ENCODE measurements around the gene PNPLA7.
"Not testable (repeated sequence)": the region's sequence is repeated elsewhere in the genome, so short reads cannot be mapped to it uniquely, and the experiment has no call there.

PNPLA7 gene

DNA sequence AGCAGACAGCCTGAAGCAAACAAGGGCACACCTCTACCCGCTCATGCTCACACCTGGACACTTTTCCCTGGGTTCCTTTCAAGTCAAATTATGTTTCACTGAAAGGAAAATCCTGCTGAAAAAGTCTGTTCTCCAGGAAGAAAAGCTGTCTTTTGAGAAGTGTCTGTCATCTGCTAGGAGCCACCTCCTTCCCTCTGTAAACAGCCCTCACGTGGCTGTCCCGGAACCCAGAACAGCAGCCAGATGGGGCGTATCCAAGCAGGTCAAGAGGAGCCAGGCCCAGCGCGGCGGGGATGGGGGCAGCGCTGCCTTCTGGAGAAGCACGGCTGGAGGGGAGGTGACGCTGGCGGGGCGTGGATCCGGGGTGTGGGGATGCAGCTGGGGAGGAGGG is at the start of gene PNPLA7:
Gene PNPLA7 (minus strand): TSS at position 172 of the 391 bp plus-strand sequence. CDS start 205 bp downstream, outside the sequence.
- DNase-seq, result peak; percentile 82

DNA sequence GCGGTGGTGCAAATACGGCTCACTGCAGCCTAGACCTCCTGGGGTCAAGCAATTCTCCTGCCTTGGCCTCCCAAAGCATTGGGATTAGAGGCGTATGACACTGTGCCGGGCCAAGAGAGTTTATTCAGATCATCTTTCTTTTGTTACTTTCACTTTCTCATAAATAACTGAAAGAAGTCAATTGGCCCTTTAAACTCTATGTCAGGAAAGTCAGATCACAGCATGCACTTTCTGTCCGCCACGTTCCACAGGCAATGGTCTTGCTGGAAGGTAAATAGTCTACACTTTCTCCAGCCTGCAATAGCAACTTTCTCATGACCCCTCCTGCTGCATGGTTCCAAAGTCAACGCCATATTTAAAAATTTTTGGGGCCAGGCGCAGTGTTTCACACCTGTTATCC is 48.7 kb upstream of the PNPLA7 start:
- no peak for DNase-seq

DNA sequence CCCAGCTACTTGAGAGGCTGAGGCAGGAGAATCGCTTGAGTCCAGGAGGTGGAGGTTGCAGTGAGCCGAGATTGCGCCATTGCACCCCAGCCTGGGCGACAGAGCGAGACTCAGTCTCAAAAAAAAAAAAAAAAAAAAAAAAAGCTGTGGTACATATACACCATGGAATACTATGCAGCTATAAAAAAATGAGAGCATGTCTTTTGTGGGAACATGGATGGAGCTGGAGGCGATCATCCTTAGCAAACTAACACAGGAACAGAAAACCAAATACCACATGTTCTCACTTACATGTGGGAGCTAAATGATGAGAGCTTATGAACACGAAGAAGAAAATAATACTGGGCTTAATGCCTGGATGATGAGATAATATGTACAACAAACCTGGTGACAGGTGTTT is 46.4 kb upstream of the PNPLA7 start:
- DNase-seq, result not testable (repeated sequence)

DNA sequence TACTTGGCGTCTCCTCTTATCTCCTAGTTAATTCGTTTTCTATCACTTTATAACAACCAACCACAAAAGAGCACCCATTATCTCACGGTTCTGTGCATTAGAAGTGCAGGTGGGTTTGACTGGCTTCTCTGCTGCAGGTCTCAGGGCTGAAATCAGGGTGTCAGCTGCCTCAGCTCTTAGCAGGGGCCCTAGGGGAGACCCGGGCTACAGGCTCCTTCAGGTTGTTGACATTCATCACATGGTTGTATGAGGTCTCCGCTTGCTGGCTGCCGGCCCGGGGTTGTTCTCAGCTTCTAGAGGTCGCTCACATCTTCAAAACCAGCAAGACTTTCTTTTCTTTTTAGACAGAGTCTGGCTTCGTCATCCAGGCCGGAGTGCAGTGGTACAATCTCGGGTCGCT is 43.0 kb upstream of the PNPLA7 start:
- DNase-seq, result no peak

DNA sequence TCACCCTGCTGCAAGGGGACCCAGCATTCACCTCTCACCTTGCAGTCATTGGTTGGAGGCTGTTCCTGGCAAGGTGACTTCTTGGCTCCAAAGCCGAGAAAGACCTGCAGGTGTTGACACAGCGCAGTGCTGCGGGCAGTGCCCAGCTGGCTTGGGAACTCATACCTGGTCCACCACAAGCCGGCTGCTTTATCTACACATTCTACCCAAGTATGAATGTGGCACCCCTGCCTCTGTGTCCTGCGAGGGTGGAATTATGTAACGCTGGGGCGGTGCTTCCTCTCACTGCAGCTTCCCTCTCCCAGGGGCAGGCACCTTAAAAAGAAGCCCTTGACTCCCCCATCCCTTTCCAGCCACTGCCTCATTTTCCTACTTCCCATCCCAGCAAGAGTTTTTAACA is 42.6 kb upstream of the PNPLA7 start:
- DNase-seq, result no peak

DNA sequence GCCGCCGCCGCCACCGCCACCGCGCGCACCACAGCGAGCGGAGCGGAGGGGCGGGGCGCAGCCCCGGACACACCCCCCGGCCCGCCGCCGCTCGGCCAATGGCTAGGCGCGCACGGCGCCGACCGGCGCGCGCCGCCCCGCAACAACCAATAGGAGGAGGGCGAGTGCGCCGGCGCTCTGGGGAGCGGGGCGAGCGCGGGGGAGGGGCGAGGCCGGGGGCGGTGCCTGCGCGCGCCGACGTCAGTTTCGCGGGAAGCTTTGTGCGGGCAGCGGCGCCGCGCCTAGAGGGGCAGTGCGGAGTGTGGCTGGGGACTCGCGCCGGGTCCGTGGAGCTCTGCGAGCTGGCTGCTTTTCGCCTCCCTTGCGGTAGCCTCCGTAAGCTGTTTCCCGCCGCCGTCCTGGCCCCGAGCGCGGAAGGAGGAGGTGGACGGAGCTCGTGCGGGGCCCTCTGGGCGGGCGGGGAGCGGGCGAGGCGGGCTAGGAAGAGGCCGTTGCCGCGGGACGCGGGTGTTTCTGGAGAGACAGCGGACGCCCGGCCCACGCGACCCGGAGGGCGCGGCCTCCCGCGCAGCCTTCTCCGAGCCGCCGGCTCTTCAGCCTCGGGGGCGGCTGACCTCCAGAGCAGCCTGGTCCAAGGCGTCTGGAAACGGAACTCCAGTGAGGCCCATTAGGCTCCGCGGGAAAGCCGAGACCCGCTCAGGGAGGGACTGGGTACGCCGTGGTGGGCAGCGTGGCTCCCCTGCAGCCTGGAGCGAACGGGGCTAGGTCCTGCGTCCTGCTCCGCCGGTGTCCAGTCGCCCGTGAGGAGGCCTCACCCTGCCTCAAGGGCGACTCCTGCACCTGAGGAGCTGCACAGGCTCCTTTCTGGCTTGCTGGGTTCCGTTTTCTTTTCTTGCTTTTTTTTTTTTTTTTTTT is 40.5 kb upstream of the PNPLA7 start, which contains the start of gene ZMYND19:
Gene ZMYND19 (minus strand): TSS at position 44 of the 915 bp plus-strand sequence. CDS start 249 bp downstream, outside the sequence.
- peak; percentile 93 for DNase-seq

DNA sequence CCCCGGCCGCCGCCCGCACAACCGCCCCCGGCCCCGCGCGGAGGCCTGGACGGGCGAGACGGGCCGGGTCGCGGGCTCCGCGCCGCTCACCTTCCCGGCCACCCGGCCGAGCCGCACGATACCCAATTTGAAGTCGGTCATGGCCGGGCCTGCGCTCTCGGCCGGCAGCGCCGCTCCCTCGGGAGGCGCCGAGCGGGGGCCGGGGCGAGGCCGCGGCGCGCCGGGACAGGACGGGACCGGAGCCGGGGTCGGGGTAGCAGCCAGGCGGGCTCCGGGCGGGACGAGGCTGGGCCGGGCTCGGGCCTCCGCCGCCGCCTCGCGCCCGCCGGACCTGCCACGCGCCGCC is 39.9 kb upstream of the PNPLA7 start:
- DNase-seq, result no peak

DNA sequence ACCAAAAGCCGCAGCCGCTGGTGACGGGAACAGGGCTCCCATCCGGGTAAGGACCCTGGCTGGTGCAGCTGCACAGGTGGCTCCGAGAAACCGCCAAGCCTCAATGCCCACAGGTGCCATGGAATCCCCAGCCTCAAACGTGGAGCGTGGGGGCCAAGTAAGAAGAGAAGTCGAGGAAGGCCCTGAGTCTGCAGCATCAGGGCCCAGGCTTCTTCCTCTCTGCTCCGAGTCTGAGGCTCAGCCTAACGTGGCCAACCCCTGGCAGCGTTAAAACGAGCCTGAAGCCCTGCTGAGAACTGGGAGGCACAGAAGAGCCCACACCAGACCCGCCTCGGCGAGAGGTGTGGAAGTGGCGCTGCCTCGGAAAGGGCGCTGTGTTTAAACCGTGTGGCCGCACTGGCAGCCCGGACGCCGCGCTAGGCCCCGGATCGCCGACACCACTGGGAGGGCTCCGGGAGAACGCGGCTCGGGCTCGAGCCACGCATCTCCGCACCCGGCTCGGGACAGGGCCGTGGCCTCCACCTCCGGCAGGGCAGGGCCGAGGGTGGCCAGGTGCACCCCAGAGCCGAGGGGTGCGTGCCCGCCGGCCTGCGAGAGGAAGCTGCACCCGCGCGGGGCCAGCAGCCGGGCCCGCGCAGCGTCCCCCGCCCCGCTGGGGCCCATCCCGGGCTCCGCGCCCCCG is 39.4 kb upstream of the PNPLA7 start:
- DNase-seq, result no peak

DNA sequence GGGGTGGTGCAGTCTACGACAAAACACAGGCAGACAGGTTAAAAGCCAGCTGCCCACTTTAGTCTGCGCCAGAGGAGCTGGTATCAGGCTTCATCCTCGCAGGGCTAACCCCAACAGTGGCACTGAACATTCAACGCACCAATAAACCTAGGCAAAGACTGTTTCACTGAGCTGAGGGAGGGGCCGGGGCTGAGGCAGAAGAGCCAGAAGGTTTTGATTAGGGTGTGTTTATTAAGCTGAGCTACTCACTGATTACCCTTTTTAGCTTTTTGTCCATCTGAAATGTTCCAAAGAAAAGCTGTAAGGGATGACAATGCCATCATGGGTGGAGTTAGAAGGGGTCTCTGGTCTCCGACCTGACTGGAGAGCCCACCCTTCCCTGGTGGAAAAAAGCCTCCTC is 38.7 kb upstream of the PNPLA7 start:
- DNase-seq, result no peak

DNA sequence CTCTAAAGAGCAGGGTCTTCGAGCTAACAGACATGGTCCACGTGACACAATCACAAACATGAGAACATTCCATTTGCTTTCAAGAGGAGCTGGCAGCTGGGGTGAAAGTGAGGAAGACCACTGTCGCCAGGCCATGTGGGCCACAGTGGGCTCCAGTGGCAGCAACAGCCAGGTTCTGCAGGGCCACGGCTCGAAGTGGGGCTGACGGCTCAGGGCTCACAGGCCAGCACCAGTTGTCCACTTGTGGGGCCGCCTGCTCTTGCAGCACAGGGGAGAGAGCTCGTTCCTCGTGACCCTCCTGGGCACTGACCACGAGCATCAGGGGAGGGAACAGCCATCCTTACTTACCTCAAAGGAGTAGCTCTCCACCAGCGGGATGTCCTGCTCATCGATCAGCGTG is 38.1 kb upstream of the PNPLA7 start:
- no peak for DNase-seq

DNA sequence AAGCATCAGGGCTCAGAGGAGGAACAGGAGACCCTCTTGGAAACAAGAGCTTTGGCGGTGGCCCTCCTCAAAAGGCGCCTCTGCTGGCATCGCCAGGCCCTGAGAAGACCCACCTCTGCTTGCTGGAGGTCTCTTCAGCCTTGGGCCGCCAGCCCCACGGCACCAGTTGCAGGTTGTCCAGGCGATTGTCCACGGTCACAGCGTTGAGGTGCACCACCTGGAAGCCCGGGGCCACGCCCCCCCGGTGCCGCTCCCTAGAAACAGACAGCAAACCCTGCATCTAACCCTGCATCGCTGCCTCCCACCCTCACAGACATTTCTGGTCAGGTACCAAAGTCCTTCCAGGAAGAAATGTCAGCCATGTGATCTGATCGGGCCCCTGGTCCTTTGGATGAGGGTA is 36.7 kb upstream of the PNPLA7 start:
- DNase-seq, result no peak

DNA sequence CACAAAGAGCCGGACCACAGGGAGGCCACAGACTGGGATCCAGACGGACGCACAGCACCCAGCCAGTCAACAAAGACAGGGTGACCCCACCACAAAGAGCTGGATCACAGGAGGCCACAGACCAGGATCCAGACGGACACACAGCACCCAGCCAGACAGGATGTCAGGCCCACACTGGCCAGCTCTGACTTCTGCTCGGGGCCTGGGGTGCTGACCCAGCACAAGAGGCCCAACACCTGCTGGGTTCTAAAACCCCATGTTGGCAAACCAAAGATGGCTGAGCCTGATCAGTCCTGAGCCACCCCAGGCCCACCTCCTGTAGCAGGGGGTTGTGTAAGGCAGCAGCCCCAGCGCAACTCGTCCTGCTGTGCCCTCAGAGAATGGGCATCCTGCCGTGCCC is 33.8 kb upstream of the PNPLA7 start:
- no peak for DNase-seq

DNA sequence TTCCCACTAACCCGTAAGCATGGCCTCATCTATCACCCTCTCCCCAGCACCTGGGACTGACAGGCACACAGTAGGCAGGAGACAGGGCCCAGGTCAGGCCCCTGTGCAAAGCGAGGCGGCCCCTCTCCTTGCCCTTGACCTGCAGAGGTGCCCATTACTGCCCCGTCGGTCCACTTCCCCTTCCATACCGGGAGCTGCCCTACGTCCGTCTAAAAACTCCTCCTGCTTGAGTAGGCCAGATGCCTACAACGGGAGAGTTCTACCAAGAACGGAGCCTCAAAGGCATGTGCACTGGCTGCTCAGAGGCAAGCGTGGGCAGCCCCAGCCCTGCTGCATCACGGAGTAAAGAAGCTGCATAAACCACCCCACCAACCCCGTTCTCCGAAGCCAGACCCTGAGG is 33.1 kb upstream of the PNPLA7 start:
- no peak for DNase-seq

DNA sequence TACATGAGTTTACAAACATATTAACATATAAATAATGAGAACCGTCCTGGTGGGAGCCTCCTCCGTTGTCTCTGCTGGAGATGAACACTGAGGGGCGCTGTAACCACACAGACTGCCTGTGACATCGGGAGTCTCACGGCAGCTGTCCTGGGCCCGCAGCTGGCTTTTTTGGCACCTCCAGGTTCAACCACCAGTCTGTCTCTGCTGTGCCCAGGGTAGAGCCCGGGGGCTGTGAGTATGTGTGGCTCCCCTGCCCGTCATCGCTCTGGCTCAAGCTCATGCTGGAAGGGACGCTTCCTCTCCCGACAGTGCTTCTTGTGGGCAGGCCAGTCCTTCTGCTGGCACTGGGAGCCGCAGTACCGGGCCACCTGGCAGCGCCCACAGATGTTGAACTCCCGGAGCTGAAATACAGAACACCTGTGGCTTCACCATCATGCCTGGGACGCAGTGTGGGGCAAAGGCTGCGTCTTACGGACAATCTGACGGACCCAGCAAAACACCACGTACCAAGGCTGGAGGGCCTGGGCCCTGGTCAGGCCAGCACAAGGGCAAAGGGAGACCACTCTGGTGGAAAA is 32.2 kb upstream of the PNPLA7 start:
- no peak for DNase-seq

DNA sequence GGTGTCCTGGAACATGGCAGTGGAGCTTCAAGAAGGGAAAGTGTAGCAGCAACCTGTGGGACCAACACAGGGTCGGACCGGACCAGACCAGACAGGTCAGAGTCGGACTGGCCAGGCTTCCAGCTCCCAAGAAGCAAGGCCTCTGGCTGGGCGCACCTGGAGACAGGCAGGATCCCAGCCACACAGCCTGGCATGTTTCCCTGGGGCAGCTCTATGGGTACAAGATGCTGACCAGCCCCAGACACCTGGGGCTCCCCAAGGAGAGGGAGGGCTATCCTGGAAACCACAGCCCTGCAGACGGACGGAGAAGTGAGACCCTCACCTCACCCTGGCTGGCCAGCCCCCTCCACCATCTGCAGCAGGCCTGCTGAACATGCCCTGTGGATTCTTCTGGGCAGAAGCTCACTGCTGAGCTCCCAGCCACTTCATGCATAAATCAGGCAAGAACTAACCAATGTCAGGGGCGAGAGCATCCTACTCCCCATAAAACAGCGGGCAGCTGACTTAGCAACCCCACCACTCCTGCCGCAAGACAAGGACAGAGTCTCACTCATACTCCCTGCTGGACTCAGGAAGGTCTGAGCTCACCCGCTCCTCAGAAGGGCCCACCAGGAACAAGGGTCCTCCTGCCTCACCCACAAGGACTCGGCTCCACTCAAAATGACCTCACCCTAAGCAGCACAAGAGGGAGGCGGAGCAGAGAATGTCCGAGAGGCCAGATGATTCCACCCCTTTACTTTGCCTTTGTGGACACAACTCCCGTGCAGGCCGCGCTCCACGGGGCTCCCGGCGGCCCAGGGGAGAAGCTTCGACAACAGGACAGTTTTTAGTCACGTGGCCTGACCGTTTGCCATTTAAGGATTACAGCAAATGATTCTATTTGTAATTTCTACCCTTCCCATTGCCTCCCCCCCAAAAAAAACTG is 31.4 kb upstream of the PNPLA7 start:
- DNase-seq, result no peak

DNA sequence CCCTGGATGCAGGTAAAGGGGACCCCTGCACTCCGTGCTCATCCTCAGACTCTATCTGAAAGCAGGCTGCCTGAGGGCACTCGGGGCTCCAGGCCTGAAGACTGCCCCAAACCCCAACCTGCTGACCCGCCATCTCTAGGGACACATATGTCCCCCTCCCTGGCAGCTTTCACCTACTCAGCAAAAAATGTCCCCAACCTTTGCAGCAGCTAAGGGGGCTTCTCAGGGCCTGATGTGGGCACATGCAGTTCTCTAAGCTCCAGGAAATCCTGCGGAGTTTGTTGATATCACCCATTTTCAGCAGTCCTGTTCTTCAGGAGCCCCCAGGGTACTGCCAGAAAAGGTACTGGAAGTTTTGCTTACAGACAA is 30.7 kb upstream of the PNPLA7 start:
- DNase-seq, result no peak

DNA sequence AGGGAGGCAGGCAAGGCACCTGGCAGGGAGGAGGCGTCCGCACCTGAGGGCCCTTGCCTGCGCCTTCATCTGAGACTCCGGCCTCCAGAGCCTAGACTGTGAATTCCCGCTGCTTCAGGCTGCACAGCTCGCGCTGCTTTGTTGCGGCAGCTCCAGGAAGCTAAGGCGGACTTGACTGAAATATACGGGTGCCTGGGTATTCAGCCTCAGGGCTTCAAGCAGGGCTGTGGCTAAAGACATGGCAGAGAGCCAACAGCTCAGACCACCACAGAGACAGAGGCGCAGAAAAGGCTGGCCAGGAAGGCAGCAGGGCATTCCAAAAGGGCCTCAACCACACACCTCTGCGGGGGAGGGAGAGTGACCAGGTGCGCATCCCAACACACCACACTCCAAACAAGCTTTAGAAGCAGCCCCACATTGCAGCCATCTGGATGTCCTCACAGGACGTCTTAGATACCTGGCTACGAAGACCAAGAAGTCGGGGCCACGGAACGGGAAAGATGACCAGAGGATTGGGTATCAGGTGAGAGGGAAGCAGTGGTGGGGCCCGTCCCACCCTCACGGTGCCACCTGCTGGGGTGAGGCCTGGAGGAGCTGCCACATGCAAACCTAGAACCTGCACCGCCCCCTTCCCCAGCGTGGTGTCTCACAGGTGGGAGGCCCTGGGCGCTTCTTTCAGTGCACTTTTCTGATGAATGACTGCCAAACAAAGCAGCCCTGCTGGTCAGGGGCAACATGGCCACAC is 30.2 kb upstream of the PNPLA7 start:
- no peak for DNase-seq

DNA sequence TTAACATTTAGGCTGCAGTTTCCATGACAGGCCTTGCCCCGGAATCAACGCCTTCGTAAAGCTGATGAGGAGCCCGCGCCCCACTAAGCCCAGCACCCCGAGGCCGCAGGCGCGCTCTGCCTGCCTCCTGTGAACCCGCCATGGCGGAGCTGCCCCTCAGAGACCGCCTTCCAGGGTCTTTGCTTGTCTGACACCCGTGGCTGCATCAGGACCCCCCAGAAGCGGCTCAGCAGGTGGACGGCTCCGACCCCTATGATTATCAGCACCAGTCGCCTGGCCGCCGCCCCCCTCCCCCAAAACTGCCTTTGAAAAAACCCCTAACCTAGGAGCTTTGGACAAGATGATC is 29.0 kb upstream of the PNPLA7 start:
- peak; percentile 48 for DNase-seq

DNA sequence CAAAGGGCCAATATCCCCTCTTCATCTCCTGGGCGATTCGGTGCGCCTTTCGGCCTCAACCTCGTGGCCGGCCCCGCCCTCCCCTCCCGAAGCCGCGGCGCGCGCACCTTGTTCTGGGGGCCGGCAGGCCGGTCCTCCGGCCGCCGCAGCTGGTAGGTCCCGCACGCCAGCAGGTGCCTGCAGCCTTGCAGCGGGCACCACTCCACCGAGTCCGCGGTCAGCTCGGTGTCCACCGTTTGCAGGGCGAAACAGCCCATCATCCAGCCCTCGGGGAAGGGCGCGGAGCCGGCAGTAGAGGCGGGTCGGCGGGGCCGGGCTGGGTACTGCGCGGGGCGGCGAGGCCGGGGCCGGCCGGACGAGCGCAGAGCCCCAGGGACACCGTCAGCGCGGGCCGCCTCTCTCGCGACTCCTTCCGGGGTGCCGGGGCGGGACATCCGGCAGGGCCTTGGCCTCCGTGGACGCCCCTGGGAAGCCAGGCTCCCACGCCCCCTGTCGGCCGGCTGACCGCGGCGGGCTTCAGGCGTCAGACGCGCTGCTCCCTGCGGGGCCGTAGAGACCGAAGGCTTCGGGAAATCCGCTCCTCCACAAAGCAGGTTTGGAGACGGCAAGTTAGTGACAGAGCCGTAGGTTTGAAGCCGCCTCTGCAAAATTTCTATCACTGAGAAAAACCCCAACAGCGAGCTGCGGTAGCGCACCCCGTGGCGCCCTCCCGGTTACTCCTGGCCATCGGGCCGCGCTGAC is 28.5 kb upstream of the PNPLA7 start, which contains the start of gene DPH7:
Gene DPH7 (minus strand): TSS at position 408 of the 741 bp plus-strand sequence. CDS start 148 bp downstream, at position 260.
- peak; percentile 94 for DNase-seq

DNA sequence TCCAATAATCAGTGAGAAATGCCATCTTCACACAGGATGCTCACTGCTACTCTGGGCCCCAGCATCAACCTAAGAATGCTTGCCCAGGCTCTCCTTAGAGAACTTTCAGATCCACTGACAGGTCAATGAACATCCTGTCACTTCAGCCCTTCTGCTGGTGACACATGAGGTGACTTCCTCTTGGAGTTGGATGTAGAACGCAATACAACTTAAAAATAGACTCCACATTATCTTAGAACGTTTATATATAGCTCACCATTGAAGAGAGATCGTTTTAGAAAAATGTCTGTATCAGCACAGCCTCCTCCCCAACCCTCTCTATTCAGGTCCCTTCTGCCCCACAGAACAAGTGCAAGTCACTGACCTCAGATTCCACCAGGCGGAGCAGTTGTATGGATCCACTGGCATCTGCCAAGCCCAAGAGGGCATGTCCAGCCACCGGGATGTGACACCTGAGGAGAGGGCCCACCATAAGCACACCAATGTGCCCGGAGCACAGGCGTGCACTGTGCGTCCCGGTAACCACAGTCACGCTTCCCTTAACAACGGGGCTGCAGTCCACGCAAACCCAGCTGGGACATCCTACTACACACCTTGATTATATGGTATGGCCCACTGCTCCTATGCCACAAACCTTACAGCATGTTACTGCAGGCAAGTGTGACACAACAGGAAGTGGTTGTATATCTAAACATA is 25.7 kb upstream of the PNPLA7 start:
- no peak for DNase-seq

DNA sequence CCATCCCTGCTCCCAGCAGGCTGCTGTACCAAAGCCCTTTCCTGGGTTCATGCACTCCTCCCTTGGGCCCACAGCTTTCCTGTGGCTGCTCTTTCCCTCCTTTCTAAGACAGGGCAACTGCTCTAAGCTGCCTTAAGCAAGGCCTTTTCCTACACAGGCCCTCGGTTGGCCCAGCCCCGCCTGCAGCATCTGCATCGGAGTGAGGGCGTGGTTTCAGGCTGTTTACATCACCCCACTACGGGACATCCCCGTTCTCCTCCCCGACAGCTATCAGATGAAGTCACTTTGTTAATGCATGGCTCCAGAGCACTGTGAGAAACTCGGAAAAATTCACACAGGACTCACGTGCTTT is 25.1 kb upstream of the PNPLA7 start:
- no peak for DNase-seq

All from left hindlimb (tissue), 1 donor.